SK-N-SH treated with all-trans-retinoic acid at 6 μM for 48 hours (cell line): ENCODE data around the gene ANKRD39.

Experiments
- ATAC-seq: fragments of 200-7000 bp; cut with Tn5 transposase; 3 replicates; pipeline ENCODE4 v1.9.1; 2020; ENCODE audit warnings: mild to moderate bottlenecking, moderate library complexity
- ARNTL ChIP-seq: fragments of 450-650 bp; formaldehyde crosslinking; IDR thresholded peaks from 2 replicates; pipeline ENCODE4 v1.5.0; 2020; ENCODE audit warnings: low read depth, mild to moderate bottlenecking, moderate library complexity, borderline replicate concordance
- CREB5 ChIP-seq: fragments of 250-450 bp; sonication (Bioruptor Pico); IDR thresholded peaks from 2 replicates; pipeline ENCODE4 v1.5.1; 2020; ENCODE audit warnings: low read depth, mild to moderate bottlenecking, moderate library complexity
- GLIS3 ChIP-seq: fragments of 250-450 bp; sonication (Bioruptor Pico); IDR thresholded peaks from 2 replicates; pipeline ENCODE4 v1.5.0; 2020; ENCODE audit warnings: mild to moderate bottlenecking, moderate library complexity
- ISL1 ChIP-seq: fragments of 250-450 bp; sonication (Bioruptor Pico); IDR thresholded peaks from 2 replicates; pipeline ENCODE4 v2.1.2; 2022; ENCODE audit warnings: mild to moderate bottlenecking, moderate library complexity
- OSR1 ChIP-seq: fragments of 250-450 bp; sonication (Bioruptor Pico); IDR thresholded peaks from 2 replicates; pipeline ENCODE4 v1.8.0; 2022; ENCODE audit warnings: moderate library complexity, mild to moderate bottlenecking, inconsistent platforms
- PATZ1 ChIP-seq: fragments of 250-450 bp; sonication (Bioruptor Pico); IDR thresholded peaks from 2 replicates; pipeline ENCODE4 v1.8.0; 2020; ENCODE audit warnings: mild to moderate bottlenecking, moderate library complexity, borderline replicate concordance
- POU6F1 ChIP-seq: fragments of 250-450 bp; sonication (Bioruptor Pico); IDR thresholded peaks from 2 replicates; pipeline ENCODE4 v1.8.0; 2021; ENCODE audit warnings: low read depth, mild to moderate bottlenecking, moderate library complexity, borderline replicate concordance
- PPARA ChIP-seq: fragments of 250-450 bp; sonication (Bioruptor Pico); IDR thresholded peaks from 2 replicates; pipeline ENCODE4 v1.5.0; 2020; ENCODE audit warnings: mild to moderate bottlenecking, borderline replicate concordance
- SNAI2 ChIP-seq: fragments of 250-450 bp; sonication (Bioruptor Pico); IDR thresholded peaks from 2 replicates; pipeline ENCODE4 v1.5.0; 2020; ENCODE audit warnings: mild to moderate bottlenecking, moderate library complexity
- TCF4 ChIP-seq: fragments of 250-450 bp; sonication (Bioruptor Pico); IDR thresholded peaks from 2 replicates; pipeline ENCODE4 v1.8.0; 2021; ENCODE audit warnings: mild to moderate bottlenecking, moderate library complexity, borderline replicate concordance
- TOX ChIP-seq: fragments of 250-450 bp; sonication (Bioruptor Pico); IDR thresholded peaks from 2 replicates; pipeline ENCODE4 v1.8.0; 2021; ENCODE audit warnings: mild to moderate bottlenecking, moderate library complexity, borderline replicate concordance
- TSHZ2 ChIP-seq: fragments of 250-450 bp; sonication (Bioruptor Pico); IDR thresholded peaks from 2 replicates; pipeline ENCODE4 v1.5.0; 2020; ENCODE audit warnings: mild to moderate bottlenecking, moderate library complexity
- ZC3H10 ChIP-seq: fragments of 250-450 bp; sonication (Bioruptor Pico); IDR thresholded peaks from 2 replicates; pipeline ENCODE4 v1.5.1; 2021; ENCODE audit warnings: mild to moderate bottlenecking, moderate library complexity
- ZFP3 ChIP-seq: fragments of 250-450 bp; sonication (Bioruptor Pico); IDR thresholded peaks from 2 replicates; pipeline ENCODE4 v1.5.0; 2020; ENCODE audit warnings: mild to moderate bottlenecking, moderate library complexity
- ZFP30 ChIP-seq: fragments of 450-650 bp; formaldehyde crosslinking; IDR thresholded peaks from 2 replicates; pipeline ENCODE4 v1.5.0; 2022; ENCODE audit warnings: mild to moderate bottlenecking, moderate library complexity

ANKRD39 gene

GRCh38 chr2:96869281-96869821 lies 11.5 kb upstream of the ANKRD39 start:
- TF ChIP-seq POU6F1 (CRISPR knock-in tag) (no peak), ZC3H10 (CRISPR knock-in tag) (no peak), PPARA (CRISPR knock-in tag) (no peak), CREB5 (CRISPR knock-in tag) (no peak), GLIS3 (CRISPR knock-in tag) (no peak), OSR1 (CRISPR knock-in tag) (no peak), TSHZ2 (no peak), TOX (CRISPR knock-in tag) (no peak), PATZ1 (CRISPR knock-in tag) (no peak)
- peak; percentile 49 for ATAC-seq

GRCh38 chr2:96868555-96869280 lies 10.9 kb upstream of the ANKRD39 start:
- ATAC-seq: peak; percentile 88
- TF ChIP-seq SNAI2 (no peak), TCF4 (CRISPR knock-in tag) (no peak), TSHZ2 (no peak), ARNTL (CRISPR knock-in tag) (no peak), ISL1 (no peak), ZFP30 (no peak), ZFP3 (no peak), CREB5 (CRISPR knock-in tag) (no peak)
